ENCODE data around the gene STXBP6.

DNA sequence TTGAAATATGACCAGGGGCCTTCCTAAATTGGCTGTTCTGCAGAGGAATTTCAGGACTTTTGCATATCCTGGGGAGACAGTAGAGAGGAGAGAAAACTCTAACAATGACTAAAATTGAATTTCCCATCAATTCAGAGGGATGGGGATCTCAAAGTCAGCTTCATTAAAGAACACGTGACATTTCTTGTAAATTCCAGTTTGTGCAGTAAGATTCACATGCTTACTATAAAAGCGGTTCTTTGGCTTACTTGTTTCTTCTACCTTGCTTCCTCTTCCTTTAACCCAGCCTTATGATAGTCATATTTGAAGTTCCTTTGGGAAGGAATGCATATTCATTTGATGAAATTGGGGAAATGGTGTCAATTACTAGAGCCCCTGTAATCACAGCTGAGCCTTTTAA, 272.3 kb downstream of the STXBP6 start:
- no peak for TF ChIP-seq POLR2A (IDR thresholded peaks at IDR 0.05)
- no peak for TF ChIP-seq CTCF (IDR thresholded peaks at IDR 0.05)

Data from uterus (tissue), 2 donors.